ENCODE results near the gene C2orf72. TPM values are rescaled to one million over a fixed set of nuclear protein-coding genes. Genes with fewer than 3 reads are reported as not detected.

Gene C2orf72
- total and polyA plus RNA-seq, 2 of the 4 experiments (the other 2 are of a cell fraction) = 0.09 to 0.18 TPM

GRCh38 chr2:231058761-231059550, 21.6 kb downstream of the C2orf72 start:
- Histone ChIP-seq H3K9me3 (ENCODE audit: control insufficient read depth, insufficient read depth, low read length) (no peaks in the 10 kb centered on the region), H3K4me2 (ENCODE audit: low read depth, low read length) (peak overlapping the region; percentile 35; the same call in 1 of the 2 replicates), H2BK20ac (ENCODE audit: low read depth, low read length) (no peak overlapping the region), H2AK5ac (ENCODE audit: low read depth, low read length) (no peak overlapping the region), H4K20me1 (ENCODE audit: insufficient read depth, low read length) (peaks cover 20% of the 10 kb centered on the region; the same call in 1 of the 2 replicates), H3K9me1 (ENCODE audit: insufficient read depth, low read length) (peaks cover 3% of the 10 kb centered on the region), H3K27me3 (ENCODE audit: control insufficient read depth, insufficient read depth, low read length) (no peaks in the 10 kb centered on the region), H3K18ac (ENCODE audit: low read depth, low read length) (no peak overlapping the region), H2AFZ (replicated peaks; ENCODE audit: low read length, poor library complexity) (no peak overlapping the region), H3K23ac (ENCODE audit: low read depth, low read length) (no peak overlapping the region), H2AK9ac (replicated peaks; ENCODE audit: low read depth, low read length, poor library complexity) (no peak overlapping the region), H3K14ac (replicated peaks; ENCODE audit: low read depth, low read length) (no peak overlapping the region), H3K27ac (ENCODE audit: insufficient read depth, low read length) (no peak overlapping the region), H3K9ac (ENCODE audit: low read depth, low read length) (no peak overlapping the region), H4K5ac (ENCODE audit: low read depth, low read length) (no peak overlapping the region), H3K4me1 (ENCODE audit: control insufficient read depth, insufficient read depth, low read length) (0 out of 2 replicates have a peak, but pooled peaks cover 2% of the 10 kb centered on the region), H2BK120ac (ENCODE audit: low read depth, low read length) (no peak overlapping the region), H3K4me3 (ENCODE audit: insufficient read depth, low read depth, low read length) (no peak overlapping the region), H3K36me3 (ENCODE audit: control insufficient read depth, insufficient read depth, low read length) (peaks cover 9% of the 10 kb centered on the region), H2BK15ac (ENCODE audit: low read depth, low read length) (no peak overlapping the region), H3K56ac (ENCODE audit: extremely low read depth, insufficient read depth, low read length) (no peak overlapping the region), H3K4ac (ENCODE audit: low read depth, low read length) (no peak overlapping the region), H2BK5ac (ENCODE audit: low read depth, low read length, poor library complexity, severe bottlenecking) (no peak overlapping the region), H4K91ac (ENCODE audit: insufficient read depth, low read depth, low read length) (no peak overlapping the region), H4K8ac (ENCODE audit: low read depth in 2 of 2, low read length in 2 of 2) (no peak overlapping the region), H3K79me1 (ENCODE audit: low read depth in 1 of 2, low read length in 2 of 2) (peaks cover 12 to 29% of the 10 kb centered on the region in 2 experiments; a peak in 3 of 4 replicates)
- ATAC-seq (ENCODE audit: low read depth) = no peak
- ChIA-PET CTCF (interaction anchor here (0.9 kb wide), 1 partner anchor 9 kb away, joined by 3 read pairs; no protein-coding TSS in a partner anchor), POLR2A (ENCODE audit: unreplicated experiment) (no interaction called here)
- 88% methylated on average over 1 of the region's 4 CpGs; no CpG with 5 or more reads in 1 of the 2 experiments for WGBS, 2 experiments (ENCODE audit: extremely low coverage in 2 of 2, insufficient read length in 1 of 2)
- DNase-seq = peak; percentile 22
- BruUV-seq (replicated peaks) = no TSS peak
- dilution Hi-C loops (cut with HindIII; ENCODE audit: low sequenced_read_pairs, unreplicated experiment) (no loop called here), intact Hi-C loops (cut with micrococcal nuclease) (no loop called here), in situ Hi-C loops (cut with MboI; ENCODE audit: low sequenced_read_pairs) (no loop called here)
- no peak for TF ChIP-seq RAD21 (IDR thresholded peaks at IDR 0.05; ENCODE audit: low read length)
- TF ChIP-seq RCOR1 (IDR thresholded peaks at IDR 0.05; ENCODE audit: insufficient replicate concordance, low read length) = no peak
- TF ChIP-seq FOS (IDR thresholded peaks at IDR 0.05; ENCODE audit: low read depth, low read length) = no peak
- TF ChIP-seq CHD1 (IDR thresholded peaks at IDR 0.05; ENCODE audit: low read depth, low read length) = no peak

Measured in IMR-90 (cell line).